IMR-90 (cell line): Measurements from ENCODE around the gene RFC3. TPM values are rescaled to one million over a fixed set of nuclear protein-coding genes. Genes with fewer than 3 reads are reported as not detected.

Source experiments
- ATAC-seq: fragments of 200-7000 bp; cut with Tn5 transposase; 2 replicates; pipeline ENCODE4 v1.9.1; 2020; ENCODE audit warnings: low read depth, mild to moderate bottlenecking, moderate library complexity
- BruUV-seq: library from RNA; stranded (reverse); fragments of 400-500 nt; replicated peaks from 2 replicates; lab custom pipeline; 2021; lab: Mats Ljungman, UMichigan
- CTCF ChIA-PET: fragments of 300-600 bp; formaldehyde crosslinking; extraction: SDS; loops from one replicate; lab custom pipeline; 2021; ENCODE audit warnings: antibody characterized with exemption; lab: Yijun Ruan, JAX
- POLR2A ChIA-PET: fragments of 300-600 bp; sonication (Branson Sonifier 250); formaldehyde crosslinking; loops from one replicate; lab custom pipeline; 2022; ENCODE audit warnings: antibody characterized with exemption; ENCODE audit not compliant: unreplicated experiment; lab: Charles Lee
- DNase-seq: peaks from one replicate; pipeline ENCODE4 v3.0.0; 2013
- H2AFZ ChIP-seq: replicated peaks from 2 replicates; pipeline ENCODE3; 2013; ENCODE audit warnings: low read length, mild to moderate bottlenecking; ENCODE audit not compliant: poor library complexity
- H2AK5ac ChIP-seq: 2 replicates; pipeline ENCODE4 v1.6.1; 2013; ENCODE audit warnings: low read depth, low read length, inconsistent platforms
- H2AK9ac ChIP-seq: replicated peaks from 2 replicates; pipeline ENCODE3; 2013; ENCODE audit warnings: mild to moderate bottlenecking, low read depth, low read length, moderate library complexity; ENCODE audit not compliant: poor library complexity
- H2BK120ac ChIP-seq: 2 replicates; pipeline ENCODE4 v1.6.1; 2013; ENCODE audit warnings: low read depth, low read length, inconsistent platforms
- H2BK15ac ChIP-seq: 3 replicates; pipeline ENCODE4 v1.6.1; 2013; ENCODE audit warnings: low read depth, low read length, inconsistent platforms
- H2BK20ac ChIP-seq: 2 replicates; pipeline ENCODE4 v1.6.1; 2013; ENCODE audit warnings: low read depth, mild to moderate bottlenecking, inconsistent platforms, low read length, moderate library complexity
- H2BK5ac ChIP-seq: 2 replicates; pipeline ENCODE4 v1.6.1; 2013; ENCODE audit warnings: mild to moderate bottlenecking, low read depth, low read length, inconsistent platforms; ENCODE audit not compliant: poor library complexity, severe bottlenecking
- H3K14ac ChIP-seq: replicated peaks from 2 replicates; pipeline ENCODE4 v1.6.1; 2013; ENCODE audit warnings: low read depth, low read length, inconsistent platforms
- H3K18ac ChIP-seq: 2 replicates; pipeline ENCODE4 v1.6.1; 2013; ENCODE audit warnings: low read depth, low read length, control low read depth
- H3K23ac ChIP-seq: 2 replicates; pipeline ENCODE4 v1.6.1; 2013; ENCODE audit warnings: low read depth, low read length, inconsistent platforms
- H3K27ac ChIP-seq: 2 replicates; pipeline ENCODE4 v1.5.1; 2013; ENCODE audit warnings: mild to moderate bottlenecking, control low read depth, low read length; ENCODE audit not compliant: insufficient read depth
- H3K27me3 ChIP-seq: 2 replicates; pipeline ENCODE4 v1.6.1; 2013; ENCODE audit warnings: low read length; ENCODE audit not compliant: control insufficient read depth, insufficient read depth
- H3K36me3 ChIP-seq: 2 replicates; pipeline ENCODE4 v1.6.1; 2013; ENCODE audit warnings: low read length, mixed read lengths; ENCODE audit not compliant: control insufficient read depth, insufficient read depth
- H3K4ac ChIP-seq: 2 replicates; pipeline ENCODE4 v1.6.1; 2013; ENCODE audit warnings: low read depth, low read length, inconsistent platforms
- H3K4me1 ChIP-seq: 2 replicates; pipeline ENCODE4 v1.6.1; 2013; ENCODE audit warnings: low read length, mixed read lengths; ENCODE audit not compliant: control insufficient read depth, insufficient read depth
- H3K4me2 ChIP-seq: 2 replicates; pipeline ENCODE4 v1.6.1; 2013; ENCODE audit warnings: low read depth, mild to moderate bottlenecking, control low read depth, low read length, moderate library complexity
- H3K4me3 ChIP-seq: 2 replicates; pipeline ENCODE4 v1.5.1; 2013; ENCODE audit warnings: low read depth, mild to moderate bottlenecking, control low read depth, low read length, moderate library complexity; ENCODE audit not compliant: insufficient read depth
- H3K56ac ChIP-seq: 2 replicates; pipeline ENCODE4 v1.6.1; 2013; ENCODE audit warnings: low read length, inconsistent platforms; ENCODE audit not compliant: insufficient read depth; ENCODE audit errors: extremely low read depth
- H3K79me1 ChIP-seq, 2 experiments: 2 replicates each; pipeline ENCODE4 v1.6.1; 2013; ENCODE audit warnings: low read length in 2 of 2, inconsistent platforms in 1 of 2, low read depth in 1 of 2
- H3K9ac ChIP-seq: 2 replicates; pipeline ENCODE4 v1.6.1; 2013; ENCODE audit warnings: low read depth, low read length, control low read depth
- H3K9me1 ChIP-seq: 2 replicates; pipeline ENCODE4 v1.6.1; 2013; ENCODE audit warnings: low read length, inconsistent platforms; ENCODE audit not compliant: insufficient read depth
- H3K9me3 ChIP-seq: 2 replicates; pipeline ENCODE4 v1.6.1; 2013; ENCODE audit warnings: low read length; ENCODE audit not compliant: control insufficient read depth, insufficient read depth
- H4K20me1 ChIP-seq: 2 replicates; pipeline ENCODE4 v1.6.1; 2013; ENCODE audit warnings: low read length, inconsistent platforms; ENCODE audit not compliant: insufficient read depth
- H4K5ac ChIP-seq: 2 replicates; pipeline ENCODE4 v1.6.1; 2013; ENCODE audit warnings: mild to moderate bottlenecking, low read depth, low read length, control low read depth
- H4K8ac ChIP-seq, 2 experiments: 2 replicates each; pipeline ENCODE4 v1.6.1; 2013; ENCODE audit warnings: low read depth in 2 of 2, low read length in 2 of 2, control low read depth in 1 of 2, inconsistent platforms in 1 of 2
- H4K91ac ChIP-seq: 2 replicates; pipeline ENCODE4 v1.6.1; 2013; ENCODE audit warnings: low read depth, low read length, inconsistent platforms; ENCODE audit not compliant: insufficient read depth
- BHLHE40 ChIP-seq: fragments of 150-350 bp; IDR thresholded peaks from 2 replicates; pipeline ENCODE4 v1.6.1; 2016; ENCODE audit warnings: mild to moderate bottlenecking, low read depth, low read length
- CEBPB ChIP-seq: IDR thresholded peaks from 2 replicates; pipeline ENCODE4 v1.6.1; 2012; ENCODE audit warnings: low read depth, low read length, improper control_type of control experiment
- CHD1 ChIP-seq: IDR thresholded peaks from 2 replicates; pipeline ENCODE4 v1.6.1; 2012; ENCODE audit warnings: low read depth, low read length, improper control_type of control experiment
- CTCF ChIP-seq: conservative IDR thresholded peaks from 2 replicates; pipeline ENCODE4 v1.5.1; 2012; ENCODE audit warnings: mild to moderate bottlenecking, low read depth, low read length, improper control_type of control experiment
- ELK1 ChIP-seq: fragments of 150-350 bp; IDR thresholded peaks from 2 replicates; pipeline ENCODE4 v1.6.1; 2016; ENCODE audit warnings: low read depth, mild to moderate bottlenecking, low read length, moderate library complexity, borderline replicate concordance
- FOS ChIP-seq: fragments of 150-350 bp; IDR thresholded peaks from 2 replicates; pipeline ENCODE4 v1.6.1; 2016; ENCODE audit warnings: low read depth, low read length
- MAFK ChIP-seq: IDR thresholded peaks from 2 replicates; pipeline ENCODE4 v1.6.1; 2012; ENCODE audit warnings: low read depth, low read length, improper control_type of control experiment
- MAZ ChIP-seq: IDR thresholded peaks from 2 replicates; pipeline ENCODE4 v1.6.1; 2012; ENCODE audit warnings: low read depth, mild to moderate bottlenecking, low read length, improper control_type of control experiment, moderate library complexity, borderline replicate concordance
- MXI1 ChIP-seq: IDR thresholded peaks from 2 replicates; pipeline ENCODE4 v1.6.1; 2012; ENCODE audit warnings: low read depth, mild to moderate bottlenecking, low read length, moderate library complexity, borderline replicate concordance
- NFE2L2 ChIP-seq: fragments of 150-350 bp; IDR thresholded peaks from 2 replicates; pipeline ENCODE4 v1.6.1; 2016; ENCODE audit warnings: low read depth, mild to moderate bottlenecking, low read length
- POLR2A ChIP-seq: IDR thresholded peaks from 2 replicates; pipeline ENCODE4 v1.6.1; 2012; ENCODE audit warnings: mild to moderate bottlenecking, low read depth, low read length
- RAD21 ChIP-seq: IDR thresholded peaks from 2 replicates; pipeline ENCODE4 v1.6.1; 2012; ENCODE audit warnings: low read length, improper control_type of control experiment
- RCOR1 ChIP-seq: IDR thresholded peaks from 2 replicates; pipeline ENCODE4 v1.6.1; 2012; ENCODE audit warnings: mild to moderate bottlenecking, low read length, improper control_type of control experiment; ENCODE audit not compliant: insufficient replicate concordance
- RFX5 ChIP-seq: IDR thresholded peaks from 2 replicates; pipeline ENCODE4 v1.8.0; 2012; ENCODE audit warnings: low read depth, mild to moderate bottlenecking, low read length, moderate library complexity
- SMC3 ChIP-seq: fragments of 150-350 bp; IDR thresholded peaks from 2 replicates; pipeline ENCODE4 v1.6.1; 2016; ENCODE audit warnings: low read depth, mild to moderate bottlenecking, antibody characterized with exemption, low read length, moderate library complexity
- USF2 ChIP-seq: fragments of 150-350 bp; IDR thresholded peaks from 2 replicates; pipeline ENCODE4 v1.6.1; 2017; ENCODE audit warnings: mild to moderate bottlenecking, antibody characterized with exemption, low read length, low read depth
- WGBS, 2 experiments: methylation state at CpG; one replicate each; pipeline versions ENCODE4 v1.1.5 to v1.1.7; 2013; ENCODE audit warnings: missing lambda C conversion rate in 2 of 2; ENCODE audit not compliant: insufficient read length in 1 of 2; ENCODE audit errors: extremely low coverage in 2 of 2; 5-methylcytosine and 5-hydroxymethylcytosine counted together
- dilution Hi-C: fragments of 300-500 bp; cut with HindIII; formaldehyde crosslinking; loops from one replicate; pipeline ENCODE4 v1.14.3; 2018; ENCODE audit warnings: low sequenced_read_pairs; ENCODE audit not compliant: unreplicated experiment
- in situ Hi-C: fragments of 300-500 bp; cut with MboI; formaldehyde crosslinking; loops from 3 replicates; pipeline ENCODE4 v1.14.3; 2019; ENCODE audit warnings: low sequenced_read_pairs, inconsistent platforms, mixed read lengths
- intact Hi-C: fragments of 100-400 bp; cut with micrococcal nuclease; formaldehyde crosslinking; loops from 2 replicates; pipeline ENCODE4 v1.10.0; 2022
- polyA plus RNA-seq, 3 experiments: library from polyadenylated mRNA; depleted of rRNA; stranded (reverse); fragments of >200 nt; gene quantifications; 2 replicates each; pipeline ENCODE4 v1.2.3, GENCODE V29; 2012; ENCODE audit warnings: low replicate concordance in 1 of 3
- total RNA-seq: library from RNA; depleted of rRNA; stranded (reverse); fragments of >200 nt; gene quantifications from 2 replicates; pipeline ENCODE4 v1.2.3, GENCODE V29; 2012

The RFC3 gene
- total and polyA plus RNA-seq, 2 of the 4 experiments (the other 2 are of a cell fraction): 9.8 to 12.9 TPM

DNA sequence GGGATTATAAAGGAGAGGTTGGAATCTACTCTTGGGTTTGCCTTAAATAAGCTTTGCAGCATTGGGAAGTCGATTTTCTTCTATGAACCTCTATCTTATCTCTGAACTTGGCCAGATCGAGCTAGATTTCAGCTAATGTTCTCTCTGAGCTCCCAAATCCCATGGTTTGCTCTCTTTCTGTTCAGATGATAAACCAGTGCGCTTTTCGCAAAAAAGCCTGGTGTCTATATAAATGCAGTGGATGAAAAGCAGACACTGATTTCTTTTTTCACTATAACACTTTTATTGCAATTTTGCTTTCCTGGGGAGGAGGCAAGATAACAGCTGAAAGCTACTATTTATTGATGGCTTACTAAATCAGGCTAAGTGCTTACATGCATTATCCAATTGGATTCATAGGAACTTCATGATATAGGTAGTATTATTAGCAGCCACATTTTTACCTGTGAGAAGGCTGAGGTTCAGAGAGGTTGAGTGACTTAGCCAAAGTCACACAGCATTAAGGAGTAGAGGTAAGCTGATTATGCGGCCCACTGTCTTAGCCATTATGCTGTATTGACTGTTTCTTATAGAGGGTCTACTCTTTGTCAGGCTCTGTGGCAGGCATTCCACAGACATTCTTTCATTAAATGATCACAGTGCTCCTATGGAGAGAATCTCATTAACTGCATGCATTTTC lies 58.9 kb downstream of the RFC3 start:
- Histone ChIP-seq H3K18ac (no peak overlapping the region), H3K4me3 (no peak overlapping the region), H4K20me1 (no peaks in the 10 kb centered on the region), H4K8ac (no peak overlapping the region), H3K4ac (no peak overlapping the region), H2AK5ac (no peak overlapping the region), H3K9me1 (no peaks in the 10 kb centered on the region; the same call in 1 of the 2 replicates), H3K14ac (no peak overlapping the region), H2BK20ac (no peak overlapping the region), H3K4me2 (no peak overlapping the region), H2AFZ (no peak overlapping the region), H4K5ac (no peak overlapping the region), H3K4me1 (no peaks in the 10 kb centered on the region), H2BK15ac (no peak overlapping the region), H3K27ac (no peak overlapping the region), H2BK5ac (no peak overlapping the region), H3K27me3 (no peaks in the 10 kb centered on the region), H2BK120ac (no peak overlapping the region), H3K23ac (no peak overlapping the region), H3K9me3 (no peaks in the 10 kb centered on the region), H3K9ac (no peak overlapping the region), H3K79me1 (no peaks in the 10 kb centered on the region), H2AK9ac (no peak overlapping the region), H3K36me3 (no peaks in the 10 kb centered on the region), H4K91ac (no peak overlapping the region), H3K56ac (no peak overlapping the region)
- no TSS peak for BruUV-seq
- ChIA-PET POLR2A (no interaction called here), CTCF (no interaction called here)
- dilution Hi-C loops (no loop called here), in situ Hi-C loops (no loop called here), intact Hi-C loops (no loop called here)
- no CpG with 5 or more reads among the region's 5 CpGs for WGBS, 2 experiments
- DNase-seq: no peak
- TF ChIP-seq RFX5 (no peak), CHD1 (no peak), FOS (no peak), BHLHE40 (no peak), USF2 (no peak), NFE2L2 (no peak), MXI1 (no peak), MAFK (no peak), CTCF (no peak), RAD21 (no peak), SMC3 (no peak), CEBPB (no peak), MAZ (no peak), ELK1 (no peak), RCOR1 (no peak), POLR2A (no peak)
- no peak for ATAC-seq
